Mononuclear cell (primary cell): Measurements from ENCODE around the gene ATP6V0C. TPM values are rescaled to one million over a fixed set of nuclear protein-coding genes. Genes with fewer than 3 reads are reported as not detected.

Source experiments
- H3K27me3 ChIP-seq: 2 replicates; pipeline ENCODE4 v1.6.0; 2011; ENCODE audit warnings: low read length, control low read depth; ENCODE audit not compliant: insufficient read depth
- H3K4me1 ChIP-seq: 2 replicates; pipeline ENCODE4 v1.5.1; 2011; ENCODE audit warnings: mild to moderate bottlenecking, low read length, control low read depth; ENCODE audit not compliant: insufficient read depth
- H3K4me3 ChIP-seq: 2 replicates; pipeline ENCODE4 v1.5.1; 2011; ENCODE audit warnings: mild to moderate bottlenecking, low read length, moderate library complexity
- H3K9me3 ChIP-seq: 2 replicates; pipeline ENCODE4 v1.5.1; 2011; ENCODE audit warnings: low read depth, mild to moderate bottlenecking, control low read depth, low read length
- total RNA-seq: library from RNA; depleted of rRNA; stranded (reverse); fragments of >200 nt; gene quantifications from one replicate; pipeline ENCODE4 v1.2.3, GENCODE V29; 2012

Gene ATP6V0C
- total RNA-seq, 1 donor: 61.2 TPM

DNA sequence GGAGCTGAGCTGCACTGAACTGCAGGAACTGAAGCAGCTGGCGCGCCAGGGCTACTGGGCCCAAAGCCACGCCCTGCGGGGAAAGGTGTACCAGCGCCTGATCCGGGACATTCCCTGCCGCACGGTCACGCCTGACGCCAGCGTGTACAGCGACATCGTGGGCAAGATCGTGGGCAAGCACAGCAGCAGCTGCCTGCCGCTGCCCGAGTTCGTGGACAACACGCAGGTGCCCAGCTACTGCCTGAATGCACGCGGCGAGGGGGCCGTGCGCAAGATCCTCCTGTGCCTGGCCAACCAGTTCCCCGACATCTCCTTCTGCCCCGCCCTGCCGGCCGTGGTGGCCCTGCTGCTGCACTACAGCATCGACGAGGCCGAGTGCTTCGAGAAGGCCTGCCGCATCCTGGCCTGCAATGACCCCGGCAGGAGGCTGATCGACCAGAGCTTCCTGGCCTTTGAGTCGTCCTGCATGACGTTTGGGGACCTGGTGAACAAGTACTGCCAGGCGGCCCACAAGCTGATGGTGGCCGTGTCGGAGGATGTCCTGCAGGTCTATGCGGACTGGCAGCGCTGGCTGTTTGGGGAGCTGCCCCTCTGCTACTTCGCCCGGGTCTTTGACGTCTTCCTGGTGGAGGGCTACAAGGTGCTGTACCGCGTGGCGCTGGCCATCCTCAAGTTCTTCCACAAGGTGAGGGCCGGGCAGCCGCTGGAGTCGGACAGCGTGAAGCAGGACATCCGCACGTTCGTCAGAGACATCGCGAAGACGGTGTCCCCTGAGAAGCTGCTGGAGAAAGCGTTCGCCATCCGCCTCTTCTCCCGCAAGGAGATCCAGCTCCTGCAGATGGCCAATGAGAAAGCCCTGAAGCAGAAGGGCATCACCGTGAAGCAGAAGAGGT is 17.3 kb upstream of the ATP6V0C start:
- H3K4me1 ChIP-seq: peaks cover 10% of the 10 kb centered on the region
- no peaks in the 10 kb centered on the region for H3K27me3 ChIP-seq
- H3K4me3 ChIP-seq: no peak overlapping the region
- H3K9me3 ChIP-seq: no peaks in the 10 kb centered on the region

DNA sequence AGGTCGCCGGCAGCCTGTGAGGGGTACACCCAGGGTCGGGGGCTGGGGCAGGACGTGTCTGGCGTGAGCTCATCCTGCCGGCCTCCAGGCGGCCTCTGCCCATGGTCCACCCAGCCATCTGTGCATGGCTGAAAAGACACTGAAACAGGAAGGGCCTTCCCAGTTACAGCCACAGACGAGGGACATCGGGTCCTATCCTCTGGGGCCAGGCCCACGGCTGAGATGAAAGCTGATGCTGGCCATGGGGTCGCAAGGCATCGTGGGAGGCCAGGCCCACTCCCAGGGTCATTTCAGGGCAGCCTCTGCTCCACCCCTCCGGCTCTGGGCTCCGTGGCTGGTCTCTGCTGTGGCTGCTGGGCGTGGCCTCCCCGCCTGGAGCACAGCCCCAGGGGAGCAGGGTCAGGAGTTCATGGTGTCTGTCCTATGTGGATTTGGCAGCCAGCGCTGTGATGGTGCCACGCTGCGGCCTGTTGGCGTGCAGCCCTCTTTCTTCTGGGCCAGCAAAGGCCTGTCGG is 16.6 kb upstream of the ATP6V0C start:
- Histone ChIP-seq H3K4me1 (peaks cover 13% of the 10 kb centered on the region), H3K27me3 (no peaks in the 10 kb centered on the region), H3K9me3 (no peaks in the 10 kb centered on the region)

DNA sequence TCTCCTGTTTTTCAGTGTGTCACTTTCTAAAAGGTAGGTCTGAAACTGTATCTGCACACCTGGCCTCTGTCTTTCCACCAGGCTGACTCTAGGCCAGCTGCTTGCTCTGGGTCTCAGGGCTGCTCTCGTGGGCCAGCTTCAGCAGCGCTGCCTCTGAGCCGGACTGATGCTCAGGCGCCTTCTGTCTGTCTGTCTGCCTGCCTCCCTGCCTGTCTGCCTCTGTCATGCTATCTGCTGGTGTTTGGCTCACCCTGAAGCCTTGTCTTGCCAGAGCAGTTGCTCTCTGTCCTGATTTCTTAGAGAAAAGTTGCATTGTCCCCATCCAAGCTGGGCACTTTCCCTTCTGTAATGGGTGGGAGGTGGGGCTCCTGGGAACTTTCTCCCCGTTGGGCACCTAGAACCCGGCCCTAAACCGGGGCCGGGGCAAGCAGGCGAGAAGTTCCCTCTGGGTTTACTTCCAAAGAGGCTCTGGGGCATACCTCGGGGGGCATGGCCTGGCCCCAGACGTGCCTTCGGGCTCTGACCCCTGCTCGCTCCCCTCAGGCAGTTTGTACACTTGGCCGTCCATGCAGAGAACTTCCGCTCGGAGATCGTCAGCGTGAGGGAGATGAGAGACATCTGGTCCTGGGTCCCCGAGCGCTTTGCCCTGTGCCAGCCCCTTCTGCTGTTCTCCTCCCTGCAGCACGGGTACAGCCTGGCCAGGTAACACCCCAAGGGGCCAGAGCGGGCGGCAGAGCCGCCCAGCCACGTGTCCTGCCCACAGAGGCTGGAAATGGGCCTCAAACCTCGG is 15.9 kb upstream of the ATP6V0C start:
- Histone ChIP-seq H3K4me1 (peaks cover 19% of the 10 kb centered on the region), H3K9me3 (no peaks in the 10 kb centered on the region), H3K4me3 (no peak overlapping the region), H3K27me3 (no peaks in the 10 kb centered on the region)

More for the DNA sequence above, 16.6 kb upstream of the ATP6V0C start:
- no peak overlapping the region for H3K4me3 ChIP-seq

DNA sequence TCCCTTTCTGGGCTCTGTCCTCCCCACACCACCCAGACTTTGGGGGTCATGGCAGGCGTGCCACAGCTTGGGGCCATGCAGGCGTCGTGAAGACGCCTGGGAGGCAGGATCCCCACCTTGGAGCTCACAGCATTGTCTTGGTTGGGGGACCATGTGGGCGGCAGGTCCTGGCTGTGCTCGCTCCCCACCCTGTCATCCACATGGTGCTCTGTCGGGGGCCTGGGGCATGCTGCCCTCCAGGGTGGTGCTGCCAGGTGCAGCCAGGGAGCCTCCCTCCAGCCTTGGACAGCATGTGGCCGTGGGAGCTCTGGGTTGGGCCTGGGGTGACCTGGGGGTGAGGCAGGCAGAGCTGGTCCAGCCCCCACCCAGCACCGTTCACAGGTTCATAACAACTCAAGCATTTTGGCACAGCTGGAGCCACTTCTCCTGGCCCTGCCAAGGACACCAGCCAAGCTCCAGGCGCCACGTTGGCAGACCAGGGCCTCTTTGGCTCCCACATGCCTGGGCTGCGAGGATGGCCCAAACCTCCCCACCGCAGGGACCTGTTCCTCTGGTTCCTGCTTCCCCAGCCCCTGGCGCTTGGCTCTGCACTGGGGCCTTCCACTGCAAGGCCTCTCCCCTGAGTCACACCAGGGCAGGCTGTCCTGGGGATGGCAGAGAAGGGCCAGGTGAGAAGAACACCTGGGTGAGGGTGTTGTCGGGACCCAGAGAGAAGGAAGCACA is 15.1 kb upstream of the ATP6V0C start:
- no peaks in the 10 kb centered on the region for H3K9me3 ChIP-seq
- H3K4me1 ChIP-seq: peaks cover 25% of the 10 kb centered on the region
- no peak overlapping the region for H3K4me3 ChIP-seq
- no peaks in the 10 kb centered on the region for H3K27me3 ChIP-seq

DNA sequence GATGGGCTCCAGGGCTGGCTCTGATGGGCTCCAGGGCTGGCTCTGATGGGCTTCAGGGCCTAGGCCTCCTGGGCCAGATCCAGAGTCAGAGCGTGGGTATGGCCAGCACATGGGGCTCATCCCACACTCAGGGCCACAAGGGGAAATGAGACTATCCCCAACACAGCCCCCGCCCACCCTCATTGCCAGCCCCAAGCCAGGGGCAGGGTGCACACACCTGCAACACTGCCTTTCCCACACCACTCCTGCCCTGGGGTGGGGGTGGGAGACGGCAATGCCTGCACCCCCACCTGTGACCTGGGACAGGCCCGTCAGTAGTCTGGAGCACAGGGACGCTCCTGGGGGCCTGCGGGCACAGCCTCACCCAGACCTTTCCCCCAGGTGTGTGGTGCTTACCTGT is 14.3 kb upstream of the ATP6V0C start:
- Histone ChIP-seq H3K27me3 (no peaks in the 10 kb centered on the region), H3K4me1 (peaks cover 22% of the 10 kb centered on the region), H3K4me3 (no peak overlapping the region), H3K9me3 (no peaks in the 10 kb centered on the region)

DNA sequence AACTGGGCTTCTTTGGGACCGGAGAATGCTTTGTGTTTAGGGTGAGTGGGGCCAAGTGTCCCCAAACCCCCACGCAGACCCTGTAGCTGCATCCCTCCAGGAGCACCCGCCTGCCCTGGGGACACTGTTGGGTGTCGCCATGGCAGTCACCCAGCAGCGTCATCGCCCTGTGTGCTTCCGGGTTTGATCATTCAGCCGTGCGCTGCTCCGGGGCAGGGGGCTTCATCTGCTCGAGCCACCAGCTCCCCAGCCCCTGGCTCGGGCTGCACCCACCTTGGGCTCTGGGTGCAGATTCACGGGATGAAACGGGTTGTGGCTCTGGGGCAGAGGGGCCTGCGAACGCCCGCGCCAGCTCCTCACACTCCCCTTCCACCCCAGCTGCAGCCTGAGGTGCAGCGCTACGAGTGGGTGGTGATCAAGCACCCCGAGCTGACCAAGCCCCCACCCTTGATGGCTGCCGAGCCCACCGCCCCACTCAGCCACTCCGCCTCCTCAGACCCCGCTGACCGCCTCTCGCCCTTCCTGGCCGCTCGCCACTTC is 13.8 kb upstream of the ATP6V0C start:
- Histone ChIP-seq H3K4me3 (no peak overlapping the region), H3K4me1 (peaks cover 20% of the 10 kb centered on the region), H3K9me3 (no peaks in the 10 kb centered on the region), H3K27me3 (no peaks in the 10 kb centered on the region)

DNA sequence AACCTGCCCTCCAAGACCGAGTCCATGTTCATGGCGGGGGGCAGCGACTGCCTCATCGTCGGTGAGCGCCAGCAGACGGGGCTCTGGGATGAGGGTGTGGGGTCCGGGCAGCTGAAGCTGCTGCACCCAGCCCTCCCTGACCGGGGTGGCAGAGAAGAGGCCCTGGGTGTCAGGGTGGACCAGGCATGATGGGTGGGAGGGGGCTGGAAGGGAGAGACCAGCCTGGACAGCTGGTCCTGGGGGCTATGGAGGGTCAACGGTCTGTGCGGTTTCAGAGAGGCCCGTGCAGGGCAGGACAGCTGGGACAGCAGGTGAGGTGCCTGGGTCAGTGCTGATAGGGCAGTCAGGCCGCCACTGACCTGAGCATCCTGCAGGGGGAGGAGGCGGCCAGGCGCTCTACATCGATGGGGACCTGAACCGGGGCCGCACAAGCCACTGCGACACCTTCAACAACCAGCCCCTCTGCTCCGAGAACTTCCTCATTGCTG is 13.3 kb upstream of the ATP6V0C start:
- H3K4me3 ChIP-seq: no peak overlapping the region
- H3K4me1 ChIP-seq: peaks cover 20% of the 10 kb centered on the region
- H3K27me3 ChIP-seq: no peaks in the 10 kb centered on the region
- no peaks in the 10 kb centered on the region for H3K9me3 ChIP-seq

DNA sequence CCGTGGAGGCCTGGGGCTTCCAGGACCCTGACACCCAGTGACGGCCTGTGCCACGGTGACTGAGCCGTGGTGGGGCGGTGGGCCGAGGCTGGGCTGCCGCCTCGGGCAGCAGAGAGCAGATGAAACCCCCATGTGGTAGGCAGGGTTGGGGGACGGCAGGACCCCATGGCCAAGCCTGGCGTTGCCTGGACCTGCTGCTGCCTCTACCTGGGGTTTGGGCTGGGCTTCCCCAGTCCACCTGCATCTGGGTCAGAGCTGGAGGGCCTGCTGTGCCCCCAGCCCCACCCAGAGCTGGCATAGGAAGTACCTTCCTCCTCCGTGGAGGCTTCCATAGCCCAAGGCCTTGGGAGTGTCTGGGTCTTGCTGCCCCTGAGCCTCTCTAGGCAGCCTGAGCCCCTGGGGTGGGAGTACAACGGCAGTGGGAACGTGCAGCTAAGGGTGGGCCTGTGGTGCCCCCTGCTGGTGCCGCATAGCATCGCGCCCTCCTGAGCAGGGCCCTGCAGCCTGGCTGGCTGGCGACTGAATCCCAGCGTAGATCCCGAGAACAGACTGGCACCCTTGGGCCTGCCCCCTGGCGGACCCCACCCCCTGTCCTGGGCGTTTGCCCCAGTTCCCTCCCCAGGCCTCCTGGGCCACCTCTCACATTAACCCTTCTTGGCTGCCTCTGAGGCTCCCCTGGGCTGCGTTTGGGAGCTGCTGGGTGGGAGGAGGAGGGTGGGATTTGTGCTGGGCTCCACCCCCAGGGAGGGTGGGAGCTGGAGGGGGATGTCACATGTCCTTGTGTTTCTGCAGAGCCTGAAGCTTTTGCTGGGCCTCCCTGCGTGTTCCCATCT is 12.6 kb upstream of the ATP6V0C start:
- H3K4me1 ChIP-seq: peaks cover 20% of the 10 kb centered on the region
- H3K27me3 ChIP-seq: no peaks in the 10 kb centered on the region
- no peak overlapping the region for H3K4me3 ChIP-seq
- no peaks in the 10 kb centered on the region for H3K9me3 ChIP-seq

DNA sequence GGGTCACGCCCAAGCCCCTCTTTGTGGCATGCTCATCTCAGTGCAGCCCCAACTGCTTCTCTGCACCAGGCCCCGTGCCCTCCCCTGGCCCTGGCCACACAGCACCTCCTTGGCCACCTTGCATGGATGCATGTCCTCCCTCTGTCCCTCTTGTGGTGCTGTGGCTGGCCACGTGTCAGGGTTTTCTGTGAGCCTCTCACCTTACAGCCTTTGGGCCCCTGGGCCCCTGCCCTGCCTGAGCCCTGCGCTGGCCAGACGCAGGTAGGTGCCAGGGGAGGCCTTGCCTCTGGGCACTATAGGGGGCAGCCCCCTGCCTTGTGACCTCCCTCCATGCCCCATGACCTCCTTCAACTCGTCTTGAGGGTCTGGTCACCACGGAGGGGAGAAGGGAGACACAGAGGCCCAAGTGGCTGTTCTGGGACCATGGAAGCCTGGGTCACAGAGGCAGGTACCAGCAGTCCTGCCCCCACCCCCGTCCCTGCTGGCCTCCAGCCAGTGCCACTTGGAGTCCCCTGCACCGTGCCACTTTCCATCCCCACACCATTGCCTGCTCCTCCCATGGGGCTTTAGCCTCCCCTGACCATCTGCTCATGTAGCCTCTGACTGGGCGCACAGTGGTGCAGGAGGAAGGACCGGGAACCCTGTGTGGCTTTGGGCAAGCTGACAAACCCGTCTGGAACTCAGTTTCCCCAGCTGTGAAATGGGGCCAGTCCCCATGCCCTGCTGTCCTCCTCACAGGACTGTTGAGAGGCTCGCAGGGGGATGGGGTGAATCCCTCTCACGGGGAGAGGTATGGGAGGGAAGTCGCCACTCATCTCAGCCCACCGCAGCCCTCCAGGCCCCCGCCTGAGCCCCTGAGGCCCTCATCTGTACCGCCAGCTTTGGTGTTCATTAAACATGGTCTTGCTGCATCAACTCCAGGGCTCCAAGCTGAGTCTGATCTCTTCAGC is 11.5 kb upstream of the ATP6V0C start:
- H3K4me3 ChIP-seq: no peak overlapping the region
- H3K9me3 ChIP-seq: no peaks in the 10 kb centered on the region
- H3K4me1 ChIP-seq: peaks cover 30% of the 10 kb centered on the region

DNA sequence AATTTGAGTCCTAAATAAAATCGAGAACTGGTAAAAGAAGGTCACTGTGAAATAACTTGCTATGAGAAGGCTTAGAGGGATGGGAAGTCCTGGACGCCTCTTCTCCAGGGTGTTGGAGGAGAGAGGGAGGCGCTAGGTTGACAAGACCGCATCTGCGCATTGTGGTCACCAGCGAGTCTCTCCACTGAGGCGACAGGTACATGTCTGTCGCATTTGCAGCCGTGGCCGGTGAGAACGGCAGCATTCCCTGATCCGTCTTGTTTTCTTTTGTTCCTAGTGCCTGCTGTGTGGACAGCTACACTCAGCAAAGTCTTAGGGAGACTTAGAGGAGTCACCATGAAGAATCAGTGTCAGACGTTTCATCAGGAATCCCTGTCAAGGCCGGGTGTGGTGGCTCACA is 8.1 kb upstream of the ATP6V0C start:
- Histone ChIP-seq H3K9me3 (no peaks in the 10 kb centered on the region), H3K27me3 (no peaks in the 10 kb centered on the region), H3K4me1 (peaks cover 63% of the 10 kb centered on the region), H3K4me3 (no peak overlapping the region)

More for the DNA sequence above, 11.5 kb upstream of the ATP6V0C start:
- H3K27me3 ChIP-seq: no peaks in the 10 kb centered on the region

DNA sequence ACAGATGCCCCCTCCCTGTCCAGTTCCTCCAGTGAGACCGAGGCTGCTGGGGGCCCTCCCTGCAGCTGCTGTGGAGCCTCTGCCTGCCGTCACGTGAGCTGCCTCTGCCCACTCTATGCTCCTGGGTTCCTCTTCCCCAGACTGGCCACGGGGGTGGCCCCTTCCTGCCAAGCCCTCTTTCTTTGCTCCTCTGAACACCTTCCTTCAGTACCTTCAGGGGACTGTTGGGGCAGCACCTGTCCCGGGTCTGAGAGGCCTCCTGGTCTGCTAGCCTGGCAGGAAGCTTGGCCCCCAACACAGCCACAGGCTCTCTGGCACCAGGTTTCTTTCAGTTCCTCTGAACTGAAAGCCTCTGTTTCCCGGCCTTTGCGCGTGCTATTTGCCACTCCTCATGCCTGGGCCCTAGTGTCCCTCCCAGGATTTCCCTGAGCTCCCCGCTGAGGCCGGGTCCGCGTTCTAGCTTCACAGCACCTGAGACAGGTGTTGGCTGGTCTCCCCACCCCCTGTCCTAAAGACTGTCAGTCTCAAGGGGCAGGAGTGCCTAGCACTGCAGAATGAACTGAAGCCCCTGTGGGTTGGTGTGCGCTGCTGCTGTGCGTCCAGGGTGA is 6.6 kb upstream of the ATP6V0C start:
- Histone ChIP-seq H3K4me3 (no peak overlapping the region), H3K9me3 (no peaks in the 10 kb centered on the region), H3K4me1 (peaks cover 59% of the 10 kb centered on the region), H3K27me3 (no peaks in the 10 kb centered on the region)

DNA sequence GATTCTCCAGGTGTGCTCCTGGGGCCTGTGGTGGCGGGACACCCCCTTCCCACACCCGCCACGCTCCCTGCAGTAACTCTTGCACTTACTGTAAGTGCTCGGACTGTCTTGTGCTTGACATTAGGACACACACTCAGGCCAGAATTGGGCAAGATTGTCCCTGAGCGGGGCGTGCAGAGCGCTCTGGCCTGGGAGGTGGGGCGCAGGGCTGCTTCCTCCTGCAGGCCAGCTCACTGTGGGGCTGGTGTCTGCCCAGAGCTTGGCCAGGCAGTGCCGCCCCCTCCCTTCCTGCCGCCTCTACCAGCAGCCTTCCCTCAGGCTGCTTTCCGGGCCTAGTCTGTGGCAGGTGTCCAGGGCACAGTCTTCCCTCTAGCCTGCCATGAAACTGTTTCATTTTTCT is 6.1 kb upstream of the ATP6V0C start:
- H3K9me3 ChIP-seq: no peaks in the 10 kb centered on the region
- peaks cover 59% of the 10 kb centered on the region for H3K4me1 ChIP-seq
- H3K4me3 ChIP-seq: no peak overlapping the region
- no peaks in the 10 kb centered on the region for H3K27me3 ChIP-seq
